ENCODE results near the gene SHC3. TPM values are rescaled to one million over a fixed set of nuclear protein-coding genes. Genes with fewer than 3 reads are reported as not detected.

Gene SHC3
- total RNA-seq, 2 donors from 2014 or later, result 0.95 to 1.3 TPM

DNA sequence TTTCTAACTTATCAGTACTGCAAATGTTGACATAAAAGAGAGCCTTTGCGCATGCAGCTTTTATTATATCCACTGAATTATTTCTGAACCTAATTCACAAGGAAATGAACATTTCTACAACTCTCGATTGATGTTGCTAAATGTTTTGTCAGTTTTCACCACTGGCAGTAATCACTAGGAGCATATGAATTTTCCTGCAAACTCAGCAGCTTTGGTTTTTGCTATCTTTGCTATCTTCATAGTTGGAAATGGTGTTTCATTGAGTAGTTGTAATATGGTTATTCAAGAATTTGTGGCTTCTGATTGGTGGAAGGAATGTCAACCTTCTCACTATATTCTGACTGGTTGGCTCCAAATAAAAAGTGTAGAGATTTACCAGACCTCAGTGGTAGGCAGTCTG, 8.9 kb upstream of the SHC3 start:
- no peaks in the 10 kb centered on the region for H3K36me3 Mint-ChIP-seq (ENCODE audit: low read depth)
- H3K4me1 Mint-ChIP-seq, result no peaks in the 10 kb centered on the region
- H3K27ac Mint-ChIP-seq, result no peak overlapping the region
- H3K4me1 ChIP-seq (ENCODE audit: control insufficient read depth, insufficient read depth, low read length), result no peaks in the 10 kb centered on the region
- TF ChIP-seq, protein P1, sequence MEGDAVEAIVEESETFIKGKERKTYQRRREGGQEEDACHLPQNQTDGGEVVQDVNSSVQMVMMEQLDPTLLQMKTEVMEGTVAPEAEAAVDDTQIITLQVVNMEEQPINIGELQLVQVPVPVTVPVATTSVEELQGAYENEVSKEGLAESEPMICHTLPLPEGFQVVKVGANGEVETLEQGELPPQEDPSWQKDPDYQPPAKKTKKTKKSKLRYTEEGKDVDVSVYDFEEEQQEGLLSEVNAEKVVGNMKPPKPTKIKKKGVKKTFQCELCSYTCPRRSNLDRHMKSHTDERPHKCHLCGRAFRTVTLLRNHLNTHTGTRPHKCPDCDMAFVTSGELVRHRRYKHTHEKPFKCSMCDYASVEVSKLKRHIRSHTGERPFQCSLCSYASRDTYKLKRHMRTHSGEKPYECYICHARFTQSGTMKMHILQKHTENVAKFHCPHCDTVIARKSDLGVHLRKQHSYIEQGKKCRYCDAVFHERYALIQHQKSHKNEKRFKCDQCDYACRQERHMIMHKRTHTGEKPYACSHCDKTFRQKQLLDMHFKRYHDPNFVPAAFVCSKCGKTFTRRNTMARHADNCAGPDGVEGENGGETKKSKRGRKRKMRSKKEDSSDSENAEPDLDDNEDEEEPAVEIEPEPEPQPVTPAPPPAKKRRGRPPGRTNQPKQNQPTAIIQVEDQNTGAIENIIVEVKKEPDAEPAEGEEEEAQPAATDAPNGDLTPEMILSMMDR (conservative IDR thresholded peaks at IDR 0.05), result no peak
- no peaks in the 10 kb centered on the region for H3K36me3 ChIP-seq (ENCODE audit: control insufficient read depth, insufficient read depth, low read length)
- no peaks in the 10 kb centered on the region for H3K9me3 Mint-ChIP-seq
- H3K27ac ChIP-seq (ENCODE audit: low read depth, low read length), result no peak overlapping the region
- no peak overlapping the region for H3K4me3 Mint-ChIP-seq
- no peaks in the 10 kb centered on the region for H3K27me3 ChIP-seq (ENCODE audit: control insufficient read depth, insufficient read depth, low read length, poor library complexity, severe bottlenecking)
- no peak overlapping the region for H3K9ac ChIP-seq (ENCODE audit: extremely low read depth, low read length, poor library complexity, severe bottlenecking)
- H3K27me3 Mint-ChIP-seq (ENCODE audit: insufficient read depth), result peaks cover 7% of the 10 kb centered on the region
- WGBS, 2 experiments (ENCODE audit: insufficient coverage in 1 of 2, insufficient read length in 1 of 2), result 45 to 100% methylated on average over 1 to 2 of the region's 2 CpGs
- no peak overlapping the region for H3K4me3 ChIP-seq (ENCODE audit: low read length)
- no peaks in the 10 kb centered on the region for H3K9me3 ChIP-seq (ENCODE audit: control insufficient read depth, low read length)
- no peak for DNase-seq

DNA sequence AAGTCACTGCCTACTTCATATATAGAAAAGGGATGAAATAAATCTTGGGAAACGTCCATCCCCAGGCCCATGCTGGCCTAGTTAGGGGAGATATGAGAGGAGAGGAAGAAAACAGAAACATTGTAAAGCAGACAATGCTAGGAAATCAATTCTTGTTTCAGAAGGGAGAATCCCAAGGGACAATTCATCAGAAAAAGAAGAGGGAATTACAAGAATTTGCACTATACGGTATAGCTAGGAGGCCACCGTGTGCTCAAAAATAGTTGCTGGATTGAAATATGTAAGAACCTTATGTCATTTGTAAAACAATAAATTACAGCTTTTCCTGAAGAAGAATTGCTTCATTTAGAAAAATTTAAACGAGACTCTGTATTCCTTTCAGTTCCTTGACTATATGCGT, 8.3 kb upstream of the SHC3 start:
- Mint-ChIP-seq H3K9me3 (no peaks in the 10 kb centered on the region), H3K4me3 (no peak overlapping the region), H3K27me3 (ENCODE audit: insufficient read depth) (peaks cover 7% of the 10 kb centered on the region), H3K36me3 (ENCODE audit: low read depth) (no peaks in the 10 kb centered on the region), H3K4me1 (no peaks in the 10 kb centered on the region), H3K27ac (no peak overlapping the region)
- H3K27me3 ChIP-seq (ENCODE audit: control insufficient read depth, insufficient read depth, low read length, poor library complexity, severe bottlenecking), result no peaks in the 10 kb centered on the region
- TF ChIP-seq, protein P1 (conservative IDR thresholded peaks at IDR 0.05), result no peak
- no peaks in the 10 kb centered on the region for H3K9me3 ChIP-seq (ENCODE audit: control insufficient read depth, low read length)
- 89 to 90% methylated on average over 3 to 5 of the region's 5 CpGs for WGBS, 2 experiments (ENCODE audit: insufficient coverage in 1 of 2, insufficient read length in 1 of 2)
- H3K36me3 ChIP-seq (ENCODE audit: control insufficient read depth, insufficient read depth, low read length), result no peaks in the 10 kb centered on the region
- no peak overlapping the region for H3K4me3 ChIP-seq (ENCODE audit: low read length)
- no peak overlapping the region for H3K27ac ChIP-seq (ENCODE audit: low read depth, low read length)
- H3K9ac ChIP-seq (ENCODE audit: extremely low read depth, low read length, poor library complexity, severe bottlenecking), result no peak overlapping the region
- H3K4me1 ChIP-seq (ENCODE audit: control insufficient read depth, insufficient read depth, low read length), result no peaks in the 10 kb centered on the region
- DNase-seq, result no peak

DNA sequence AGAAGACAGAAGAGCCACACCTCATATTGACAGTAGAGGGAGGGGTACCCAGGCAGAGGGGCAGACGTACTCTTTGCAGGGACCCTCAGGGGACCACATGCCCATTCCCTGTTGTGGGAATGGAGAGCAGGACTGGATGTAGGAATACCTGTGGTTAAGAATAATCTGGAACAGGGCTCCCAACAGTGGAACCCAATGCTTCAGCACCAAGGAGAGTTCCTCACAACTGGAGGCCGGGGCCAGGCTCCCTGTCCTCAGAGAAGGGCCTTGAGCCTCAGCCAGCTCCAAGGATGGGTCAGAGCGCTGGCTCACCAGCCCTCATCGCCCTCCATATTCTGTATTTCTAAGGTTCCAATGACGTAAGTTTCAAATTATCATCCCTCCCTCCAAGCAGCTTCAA, 7.4 kb upstream of the SHC3 start:
- TF ChIP-seq, protein P1 (conservative IDR thresholded peaks at IDR 0.05), result no peak
- no peak overlapping the region for H3K4me3 Mint-ChIP-seq
- H3K27ac Mint-ChIP-seq, result no peak overlapping the region
- H3K4me1 Mint-ChIP-seq, result peaks cover 2% of the 10 kb centered on the region
- H3K4me3 ChIP-seq (ENCODE audit: low read length), result no peak overlapping the region
- H3K27ac ChIP-seq (ENCODE audit: low read depth, low read length), result no peak overlapping the region
- H3K9me3 ChIP-seq (ENCODE audit: control insufficient read depth, low read length), result no peaks in the 10 kb centered on the region
- H3K36me3 ChIP-seq (ENCODE audit: control insufficient read depth, insufficient read depth, low read length), result no peaks in the 10 kb centered on the region
- 69 to 75% methylated on average over 2 to 5 of the region's 5 CpGs for WGBS, 2 experiments (ENCODE audit: insufficient coverage in 1 of 2, insufficient read length in 1 of 2)
- H3K9me3 Mint-ChIP-seq, result no peaks in the 10 kb centered on the region
- peaks cover 7% of the 10 kb centered on the region for H3K27me3 Mint-ChIP-seq (ENCODE audit: insufficient read depth)
- H3K9ac ChIP-seq (ENCODE audit: extremely low read depth, low read length, poor library complexity, severe bottlenecking), result no peak overlapping the region
- no peaks in the 10 kb centered on the region for H3K36me3 Mint-ChIP-seq (ENCODE audit: low read depth)
- DNase-seq, result peak; percentile 90
- H3K27me3 ChIP-seq (ENCODE audit: control insufficient read depth, insufficient read depth, low read length, poor library complexity, severe bottlenecking), result no peaks in the 10 kb centered on the region
- no peaks in the 10 kb centered on the region for H3K4me1 ChIP-seq (ENCODE audit: control insufficient read depth, insufficient read depth, low read length)
